ENCODE data around the gene ITGAE. TPM values are rescaled to one million over a fixed set of nuclear protein-coding genes. Genes with fewer than 3 reads are reported as not detected.

The ITGAE gene
- total RNA-seq, 1 experiment from 2014 or later: 20.9 TPM

GRCh38 chr17:3690094-3690715, 110.8 kb downstream of the ITGAE start:
- no peaks in the 10 kb centered on the region for H3K36me3 ChIP-seq (ENCODE audit: control insufficient read depth, insufficient read depth, low read length)
- no peak for DNase-seq (ENCODE audit: low read depth, low spot score)
- H3K4me1 ChIP-seq (ENCODE audit: control insufficient read depth, insufficient read depth, low read length): peaks cover 4% of the 10 kb centered on the region
- in situ Hi-C loops (cut with HindIII; ENCODE audit: low pct_unique_long_range_greater_than_20kb, low sequenced_read_pairs): no loop called here
- BruUV-seq (replicated peaks): no TSS peak
- TF ChIP-seq, protein P1, sequence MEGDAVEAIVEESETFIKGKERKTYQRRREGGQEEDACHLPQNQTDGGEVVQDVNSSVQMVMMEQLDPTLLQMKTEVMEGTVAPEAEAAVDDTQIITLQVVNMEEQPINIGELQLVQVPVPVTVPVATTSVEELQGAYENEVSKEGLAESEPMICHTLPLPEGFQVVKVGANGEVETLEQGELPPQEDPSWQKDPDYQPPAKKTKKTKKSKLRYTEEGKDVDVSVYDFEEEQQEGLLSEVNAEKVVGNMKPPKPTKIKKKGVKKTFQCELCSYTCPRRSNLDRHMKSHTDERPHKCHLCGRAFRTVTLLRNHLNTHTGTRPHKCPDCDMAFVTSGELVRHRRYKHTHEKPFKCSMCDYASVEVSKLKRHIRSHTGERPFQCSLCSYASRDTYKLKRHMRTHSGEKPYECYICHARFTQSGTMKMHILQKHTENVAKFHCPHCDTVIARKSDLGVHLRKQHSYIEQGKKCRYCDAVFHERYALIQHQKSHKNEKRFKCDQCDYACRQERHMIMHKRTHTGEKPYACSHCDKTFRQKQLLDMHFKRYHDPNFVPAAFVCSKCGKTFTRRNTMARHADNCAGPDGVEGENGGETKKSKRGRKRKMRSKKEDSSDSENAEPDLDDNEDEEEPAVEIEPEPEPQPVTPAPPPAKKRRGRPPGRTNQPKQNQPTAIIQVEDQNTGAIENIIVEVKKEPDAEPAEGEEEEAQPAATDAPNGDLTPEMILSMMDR (IDR thresholded peaks at IDR 0.05): no peak
- TF ChIP-seq SIN3A (IDR thresholded peaks at IDR 0.05; ENCODE audit: borderline replicate concordance, insufficient read depth, low read depth, low read length): no peak
- no peak for TF ChIP-seq POLR2AphosphoS5 (IDR thresholded peaks at IDR 0.05; ENCODE audit: low read depth, low read length)
- no peak for TF ChIP-seq TCF7L2 (IDR thresholded peaks at IDR 0.05; ENCODE audit: low read depth, low read length)
- TF ChIP-seq REST (IDR thresholded peaks at IDR 0.05; ENCODE audit: insufficient read depth in 1 of 2, low read depth in 2 of 2, low read length in 1 of 2): no peak
- H3K4me3 ChIP-seq (ENCODE audit: low read depth in 2 of 2, low read length in 2 of 2): no peak overlapping the region
- no peak for ATAC-seq
- POLR2A ChIA-PET: no interaction called here
- no peaks in the 10 kb centered on the region for H3K9me3 ChIP-seq (ENCODE audit: control insufficient read depth, insufficient read depth, low read depth, low read length)
- no peak overlapping the region for H3K27ac ChIP-seq (ENCODE audit: low read length)
- CTCF ChIA-PET: no interaction called here
- H3K27me3 ChIP-seq (ENCODE audit: control insufficient read depth, insufficient read depth, low read length): no peaks in the 10 kb centered on the region
- intact Hi-C loops (cut with micrococcal nuclease; ENCODE audit: unreplicated experiment): no loop called here

DNA sequence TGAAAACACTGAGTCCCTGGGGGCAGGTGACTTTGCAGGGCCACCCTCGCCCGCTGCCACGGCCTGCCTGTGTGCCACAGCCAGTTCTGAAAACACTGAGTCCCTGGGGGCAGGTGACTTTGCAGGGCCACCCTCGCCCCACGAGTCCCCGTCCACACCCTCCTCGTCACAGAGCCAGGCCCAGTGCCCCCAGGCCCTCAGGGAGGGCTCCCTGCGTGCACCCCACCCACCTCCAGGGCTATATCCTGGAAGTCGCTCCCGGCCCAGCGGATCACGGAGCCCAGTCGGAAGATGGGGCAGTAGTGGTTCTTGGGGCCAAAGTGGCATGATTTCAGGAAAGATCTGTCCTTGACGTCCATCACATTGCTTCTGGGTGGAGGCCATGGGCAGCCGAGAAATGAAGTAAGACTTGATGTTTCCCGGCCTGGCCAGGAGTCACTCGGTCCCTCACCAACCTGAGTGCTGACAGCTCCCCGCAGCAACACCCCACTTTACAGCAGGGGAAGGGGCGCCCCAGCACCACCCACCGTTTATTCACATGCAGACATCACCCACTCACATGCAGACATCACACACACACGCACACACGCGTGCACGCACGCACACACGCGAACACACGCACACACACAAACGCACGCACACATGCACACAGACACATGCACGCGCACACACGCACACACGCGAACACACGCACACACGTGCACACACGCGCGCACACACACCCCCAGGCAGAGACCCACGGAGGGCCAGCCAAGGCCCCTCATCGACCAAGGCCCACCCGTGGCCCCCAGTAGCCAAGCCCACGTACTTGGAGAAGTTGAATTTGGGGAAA, 111.5 kb downstream of the ITGAE start:
- CTCF ChIA-PET: no interaction called here
- in situ Hi-C loops (cut with HindIII; ENCODE audit: low pct_unique_long_range_greater_than_20kb, low sequenced_read_pairs): no loop called here
- no peak for TF ChIP-seq REST (IDR thresholded peaks at IDR 0.05; ENCODE audit: insufficient read depth in 1 of 2, low read depth in 2 of 2, low read length in 1 of 2)
- no peak for TF ChIP-seq POLR2AphosphoS5 (IDR thresholded peaks at IDR 0.05; ENCODE audit: low read depth, low read length)
- TF ChIP-seq, protein P1 (IDR thresholded peaks at IDR 0.05): no peak
- TF ChIP-seq TCF7L2 (IDR thresholded peaks at IDR 0.05; ENCODE audit: low read depth, low read length): no peak
- TF ChIP-seq SIN3A (IDR thresholded peaks at IDR 0.05; ENCODE audit: borderline replicate concordance, insufficient read depth, low read depth, low read length): no peak
- peaks cover under 1% of the 10 kb centered on the region; the same call in 1 of the 2 replicates for H3K4me1 ChIP-seq (ENCODE audit: control insufficient read depth, insufficient read depth, low read length)
- intact Hi-C loops (cut with micrococcal nuclease; ENCODE audit: unreplicated experiment): no loop called here
- H3K4me3 ChIP-seq (ENCODE audit: low read depth in 2 of 2, low read length in 2 of 2): no peak overlapping the region
- no peaks in the 10 kb centered on the region for H3K9me3 ChIP-seq (ENCODE audit: control insufficient read depth, insufficient read depth, low read depth, low read length)
- BruUV-seq (replicated peaks): no TSS peak
- no peak overlapping the region for H3K27ac ChIP-seq (ENCODE audit: low read length)
- ATAC-seq (no peak), DNase-seq (ENCODE audit: low read depth, low spot score) (no peak)
- POLR2A ChIA-PET: no interaction called here
- no peaks in the 10 kb centered on the region for H3K36me3 ChIP-seq (ENCODE audit: control insufficient read depth, insufficient read depth, low read length)
- H3K27me3 ChIP-seq (ENCODE audit: control insufficient read depth, insufficient read depth, low read length): no peaks in the 10 kb centered on the region

Data from Panc1 (cell line).